Stimulated activated CD4-positive, alpha-beta T cell treated with anti-CD3 and anti-CD28 coated beads, Interleukin-2, amount 100 ng/mL, for 48 hours (primary cell): Measurements from ENCODE around the gene BAIAP2.

ENCODE experiments used
- DNase-seq, 2 donors: peaks; one replicate each; pipeline ENCODE4 v3.0.0-alpha.2; 2020

The BAIAP2 gene

DNA sequence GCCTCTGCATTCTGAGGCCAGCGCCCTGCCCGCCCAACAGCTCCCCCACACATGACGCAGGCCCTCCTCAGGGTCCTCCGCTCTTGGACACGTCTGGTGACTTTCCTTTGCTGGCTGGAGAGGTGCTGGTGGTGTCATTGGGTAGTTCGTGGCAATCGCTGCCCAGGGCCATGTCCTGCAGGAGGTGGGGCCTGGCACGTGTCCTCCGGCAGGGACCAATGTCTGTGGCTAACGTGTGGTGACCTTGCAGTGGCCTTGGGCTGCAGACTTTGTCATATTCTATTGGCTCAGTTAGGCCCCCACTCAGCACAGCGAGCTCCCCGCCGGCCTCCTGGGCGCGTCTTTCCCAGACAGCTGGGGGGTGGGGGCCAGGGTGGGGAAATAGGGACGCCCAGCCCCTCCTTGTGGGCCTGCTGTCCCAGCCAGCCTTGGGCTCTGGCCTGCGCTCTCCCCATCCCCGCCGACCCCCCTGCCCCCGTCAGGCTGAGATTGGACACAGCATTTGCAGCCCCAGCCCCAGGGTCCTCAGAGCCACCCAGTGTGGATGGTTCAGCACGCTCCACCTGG lies 78.3 kb downstream of the BAIAP2 start:
- no peak for DNase-seq

DNA sequence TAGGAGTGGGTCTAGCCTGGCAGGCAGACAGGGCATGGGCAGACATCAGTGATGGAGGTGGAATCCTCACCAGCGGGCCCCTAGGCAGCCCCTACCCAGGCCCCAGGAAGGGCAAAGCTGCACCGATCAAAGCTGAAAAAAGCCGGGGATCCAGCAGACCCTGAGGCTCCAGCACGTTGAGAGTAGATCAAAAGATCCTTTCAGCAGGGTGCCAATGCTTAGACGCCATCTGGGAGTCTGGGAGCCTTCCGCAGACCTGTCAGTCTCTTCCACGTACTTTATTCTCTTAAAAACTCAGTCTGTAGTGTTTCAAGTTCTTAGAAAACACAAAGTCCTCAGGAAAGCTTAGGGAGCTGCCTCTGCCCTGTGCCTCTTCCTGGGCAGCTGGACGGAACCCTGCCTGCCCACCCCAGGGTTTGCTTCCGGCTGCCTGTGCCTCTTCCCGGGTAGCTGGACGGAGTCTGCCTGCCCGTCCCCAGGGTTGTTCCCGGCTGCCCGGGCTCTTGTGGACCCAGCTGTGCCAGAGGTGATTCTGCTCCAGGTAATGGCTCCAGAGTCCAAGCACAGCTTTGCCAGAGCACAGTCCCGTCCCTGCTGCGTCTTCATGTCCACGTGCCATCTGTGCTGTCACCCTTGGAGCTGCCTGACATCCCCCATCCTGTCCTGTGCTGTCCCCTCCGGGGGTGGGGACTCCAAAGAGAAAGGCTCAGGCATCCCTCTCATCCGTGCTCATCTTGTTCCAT lies 79.6 kb downstream of the BAIAP2 start:
- no peak for DNase-seq

DNA sequence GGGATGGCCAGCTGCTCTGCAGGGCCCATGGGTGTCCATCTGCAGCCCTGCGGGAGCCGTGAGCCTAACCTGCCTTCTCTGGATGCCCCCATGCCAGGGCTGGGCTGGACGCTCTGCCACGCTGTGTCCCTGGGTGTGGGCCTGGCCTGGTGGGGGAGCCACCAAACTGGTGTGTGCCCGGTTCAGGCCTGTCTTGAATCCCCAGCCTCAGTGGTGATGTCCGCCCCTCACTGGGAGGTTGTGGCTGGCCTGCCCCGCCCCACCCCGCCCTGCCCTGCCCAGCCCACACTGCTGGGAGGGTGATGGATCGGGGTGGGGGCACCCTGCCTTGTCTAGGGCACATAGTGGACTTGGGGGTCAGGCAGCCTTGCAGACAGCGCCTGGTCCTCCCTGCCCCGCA lies 80.3 kb downstream of the BAIAP2 start:
- no peak for DNase-seq

DNA sequence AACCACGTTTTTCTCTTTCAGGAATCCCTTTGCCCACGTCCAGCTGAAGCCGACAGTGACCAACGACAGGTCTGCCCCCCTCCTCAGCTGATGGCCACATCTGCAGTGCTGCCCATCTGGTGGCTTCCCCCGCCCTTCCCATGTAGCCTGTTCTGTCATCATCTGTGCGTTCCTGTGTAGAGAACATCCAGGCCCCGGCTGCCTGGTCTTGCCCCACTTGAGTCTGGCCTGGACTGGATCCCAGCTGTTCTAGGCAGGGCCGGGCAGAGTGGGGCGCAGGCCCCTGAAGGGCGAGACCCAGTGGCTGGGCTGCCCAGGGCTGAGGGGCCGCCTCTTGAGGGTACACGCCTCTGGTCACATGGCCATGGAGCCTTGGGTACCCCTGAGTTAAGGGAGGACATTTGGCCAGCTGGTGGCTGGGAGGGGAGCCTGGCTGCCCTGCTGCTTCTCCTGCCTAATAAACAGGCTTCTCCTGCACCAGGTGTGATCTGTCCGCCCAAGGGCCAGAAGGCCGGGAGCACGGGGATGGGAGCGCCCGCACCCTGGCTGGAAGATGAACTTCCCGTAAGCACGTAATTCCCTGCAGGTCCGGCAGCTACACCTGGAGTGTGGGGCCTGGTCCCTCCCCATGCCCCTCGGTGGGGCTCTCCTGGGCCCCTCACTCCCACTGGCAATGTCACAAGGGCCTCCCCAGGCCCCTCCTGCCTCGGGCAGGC lies 81.0 kb downstream of the BAIAP2 start:
- DNase-seq = no peak

DNA sequence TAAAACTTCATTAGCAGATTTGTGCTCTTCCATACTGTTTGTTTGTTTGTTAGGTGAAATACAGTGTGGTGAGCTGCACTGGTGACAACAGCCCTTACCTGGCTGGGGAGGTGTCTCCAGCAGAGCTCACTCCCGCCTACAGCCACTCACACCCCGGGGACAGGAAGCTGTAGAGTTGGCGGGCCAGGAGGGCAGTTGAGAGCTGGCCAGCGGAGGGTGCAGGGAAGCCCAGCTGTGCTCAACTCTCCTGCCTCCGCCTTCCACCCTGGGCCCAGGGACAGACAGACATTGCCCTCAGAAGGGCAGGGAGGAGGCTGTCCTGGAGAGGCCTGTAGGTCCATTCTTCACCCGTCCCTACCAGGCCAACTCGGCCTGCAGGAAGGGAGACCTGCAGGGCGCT lies 81.8 kb downstream of the BAIAP2 start:
- DNase-seq = no peak

DNA sequence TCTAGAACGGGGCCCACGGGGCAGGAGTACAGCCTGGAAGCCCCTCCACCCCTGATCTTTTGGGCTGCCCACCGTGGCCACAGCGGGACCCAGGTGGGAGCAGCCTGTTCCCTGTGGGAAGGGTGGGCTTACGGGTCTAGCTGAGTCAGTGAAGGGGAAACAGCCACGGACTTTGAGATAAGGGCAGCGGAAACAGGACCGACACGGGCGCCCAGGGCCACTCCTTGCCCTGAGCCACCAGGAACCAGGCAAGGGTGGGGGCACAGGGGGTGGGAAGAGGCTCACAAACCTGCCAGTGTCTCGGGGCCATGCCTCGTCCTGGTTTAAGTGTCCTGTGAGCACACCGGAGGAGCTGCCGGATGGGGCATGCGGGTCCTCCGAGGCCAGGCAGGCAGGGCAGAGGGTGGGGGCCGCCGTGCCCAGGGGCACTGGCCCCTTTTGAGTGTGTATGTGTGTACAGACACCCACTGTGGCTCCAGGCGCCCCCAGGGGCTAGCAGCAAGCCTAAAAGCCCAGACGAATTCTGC lies 82.8 kb downstream of the BAIAP2 start:
- DNase-seq = no peak

DNA sequence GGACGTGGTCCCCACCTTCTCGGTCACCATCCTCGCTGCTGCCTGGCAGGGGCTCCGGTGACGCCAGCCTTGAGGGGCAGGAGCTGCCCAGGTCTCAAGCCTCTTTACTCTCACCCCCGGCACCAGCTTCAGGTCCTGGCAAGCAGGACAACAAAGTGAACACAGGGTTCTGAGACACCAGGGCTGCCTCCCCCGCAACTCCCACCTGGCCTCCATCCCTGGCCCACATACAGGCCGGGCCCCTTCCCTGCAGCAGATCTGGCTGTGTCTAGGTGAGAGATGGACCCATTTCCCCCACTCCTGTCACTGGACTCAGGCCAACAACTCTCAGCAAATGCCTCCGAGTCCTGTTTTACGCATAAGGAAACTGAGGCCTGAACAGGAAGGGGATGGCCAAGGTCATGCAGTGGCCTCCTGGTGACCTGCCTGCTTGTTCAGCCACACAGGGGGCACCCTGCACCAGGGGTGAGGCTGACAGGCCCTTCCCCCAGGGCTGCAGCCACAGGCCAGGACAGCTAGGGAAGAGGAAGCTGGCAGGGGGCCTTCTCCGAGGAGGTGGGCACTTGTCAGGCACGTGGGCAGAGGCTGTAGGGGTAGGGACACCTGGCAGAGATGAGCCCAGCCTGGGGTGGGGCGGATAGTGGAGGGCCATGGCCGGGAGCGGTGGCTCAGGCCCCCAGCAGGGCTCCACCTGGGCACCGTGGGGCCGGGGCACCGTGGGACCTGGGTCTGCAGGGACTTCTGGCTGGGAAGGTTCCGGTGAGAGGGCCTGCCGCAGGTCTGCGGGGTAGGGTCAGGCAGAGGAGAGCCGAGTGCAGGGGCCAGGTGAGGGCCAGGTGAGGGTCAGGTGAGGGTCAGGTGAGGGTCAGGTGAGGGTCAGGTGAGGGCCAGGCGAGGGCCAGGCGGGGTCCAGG lies 83.6 kb downstream of the BAIAP2 start:
- no peak for DNase-seq

DNA sequence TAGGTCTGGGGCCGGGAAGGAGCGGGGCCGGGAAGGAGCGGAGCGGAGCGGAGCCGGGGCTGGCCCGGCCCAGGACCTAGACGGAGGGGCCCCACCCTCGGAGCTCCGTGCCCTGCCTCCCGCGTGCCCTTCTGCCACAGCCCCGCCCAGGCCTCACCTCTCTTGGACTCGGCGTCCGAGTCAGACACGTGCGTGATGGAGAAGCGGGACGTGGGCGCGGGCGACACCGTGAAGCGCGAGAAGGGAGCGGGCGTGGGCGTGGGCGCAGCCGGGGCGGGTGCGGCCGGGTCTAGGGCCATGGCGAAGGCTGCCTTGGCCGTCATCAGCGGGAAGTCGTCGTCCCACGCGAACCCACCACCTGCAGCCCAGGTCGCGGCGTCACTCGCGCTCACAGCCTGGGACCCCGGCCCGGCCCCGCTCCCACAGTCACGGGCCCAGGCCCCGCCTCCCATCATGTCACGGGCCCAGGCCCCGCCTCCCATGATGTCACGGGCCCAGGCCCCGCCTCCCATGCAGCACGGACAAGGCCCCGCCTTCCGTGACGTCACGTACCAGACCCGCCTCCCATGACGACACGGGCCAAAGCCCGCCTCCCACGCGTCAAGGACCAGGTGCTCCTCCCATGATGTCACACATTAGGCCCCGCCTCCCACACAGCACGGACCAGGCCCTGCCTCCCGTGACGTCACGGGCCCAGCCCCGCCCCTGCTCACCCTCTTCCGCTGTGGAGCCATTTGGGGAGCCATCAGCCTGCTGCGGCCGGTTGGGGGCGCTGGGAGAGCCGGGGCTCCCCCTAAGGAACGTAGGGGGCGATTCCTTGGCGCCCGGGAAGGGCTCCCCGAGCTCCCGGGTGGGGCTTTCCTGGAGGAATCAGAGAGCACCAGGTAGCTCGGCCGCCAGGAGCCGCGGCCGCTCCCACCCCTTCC lies 84.5 kb downstream of the BAIAP2 start:
- DNase-seq = peak; percentile 81 to 88

DNA sequence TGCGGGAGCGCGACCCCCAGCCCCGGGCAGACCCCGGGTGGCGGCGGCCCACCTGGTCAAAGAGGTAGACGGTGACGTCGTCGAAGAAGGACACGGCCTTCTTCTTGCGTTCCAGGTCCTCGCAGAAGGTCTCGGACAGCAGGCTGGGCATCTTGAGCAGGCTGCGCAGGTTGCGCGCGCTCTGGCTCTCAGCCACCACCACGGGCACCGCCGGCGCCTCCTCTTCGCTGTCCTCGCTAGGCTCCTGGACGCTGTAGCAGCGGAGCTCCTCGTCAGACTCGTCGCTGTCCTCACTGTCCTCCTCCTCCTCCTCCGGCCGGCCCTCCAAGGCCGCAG lies 85.2 kb downstream of the BAIAP2 start:
- DNase-seq = no peak

DNA sequence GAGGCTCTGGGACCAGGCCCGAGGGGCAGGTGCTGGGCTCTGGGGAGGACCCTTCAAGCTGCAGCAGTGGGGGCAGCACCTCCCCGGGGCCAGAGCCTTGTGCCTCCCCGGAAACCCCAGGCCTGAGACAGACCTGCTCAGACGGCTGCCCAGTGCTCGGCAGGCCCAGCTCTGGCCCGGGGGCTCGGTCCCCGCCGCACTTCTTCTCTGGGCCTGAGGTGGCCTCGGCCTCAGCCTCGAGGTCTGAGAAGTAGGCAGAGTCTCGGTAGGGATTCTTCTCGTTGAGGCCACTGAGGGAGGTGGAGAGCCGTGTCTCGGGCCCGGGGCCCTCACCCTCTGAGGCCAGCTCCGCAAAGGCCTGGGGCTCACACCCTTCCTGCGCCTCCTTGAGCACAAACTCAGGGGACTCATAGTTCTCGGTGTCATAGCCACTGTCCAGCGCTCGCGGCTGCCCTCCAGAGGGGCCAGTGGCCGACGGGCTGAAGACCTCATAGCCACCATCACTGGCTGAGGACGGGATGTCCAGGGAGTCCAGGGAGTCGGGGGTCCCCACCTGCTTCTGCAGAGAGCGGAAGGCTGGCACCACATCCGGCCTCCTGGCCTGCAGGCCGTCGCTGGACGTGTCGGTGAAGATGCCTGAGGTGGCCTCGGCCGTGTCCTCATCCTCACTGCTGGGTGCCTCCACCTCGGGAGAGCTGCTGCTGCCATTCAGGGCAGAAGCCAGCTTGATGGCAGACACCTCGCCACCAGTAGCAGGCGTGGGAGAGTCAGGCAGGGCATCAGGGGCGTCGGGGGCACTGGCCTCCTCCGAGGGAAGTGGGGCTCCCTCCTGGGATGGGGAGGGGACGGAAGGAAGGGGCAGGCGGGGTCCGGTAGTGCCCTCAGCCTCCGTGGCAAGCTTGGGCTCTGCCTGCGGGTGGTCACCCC lies 86.0 kb downstream of the BAIAP2 start:
- DNase-seq = no peak

DNA sequence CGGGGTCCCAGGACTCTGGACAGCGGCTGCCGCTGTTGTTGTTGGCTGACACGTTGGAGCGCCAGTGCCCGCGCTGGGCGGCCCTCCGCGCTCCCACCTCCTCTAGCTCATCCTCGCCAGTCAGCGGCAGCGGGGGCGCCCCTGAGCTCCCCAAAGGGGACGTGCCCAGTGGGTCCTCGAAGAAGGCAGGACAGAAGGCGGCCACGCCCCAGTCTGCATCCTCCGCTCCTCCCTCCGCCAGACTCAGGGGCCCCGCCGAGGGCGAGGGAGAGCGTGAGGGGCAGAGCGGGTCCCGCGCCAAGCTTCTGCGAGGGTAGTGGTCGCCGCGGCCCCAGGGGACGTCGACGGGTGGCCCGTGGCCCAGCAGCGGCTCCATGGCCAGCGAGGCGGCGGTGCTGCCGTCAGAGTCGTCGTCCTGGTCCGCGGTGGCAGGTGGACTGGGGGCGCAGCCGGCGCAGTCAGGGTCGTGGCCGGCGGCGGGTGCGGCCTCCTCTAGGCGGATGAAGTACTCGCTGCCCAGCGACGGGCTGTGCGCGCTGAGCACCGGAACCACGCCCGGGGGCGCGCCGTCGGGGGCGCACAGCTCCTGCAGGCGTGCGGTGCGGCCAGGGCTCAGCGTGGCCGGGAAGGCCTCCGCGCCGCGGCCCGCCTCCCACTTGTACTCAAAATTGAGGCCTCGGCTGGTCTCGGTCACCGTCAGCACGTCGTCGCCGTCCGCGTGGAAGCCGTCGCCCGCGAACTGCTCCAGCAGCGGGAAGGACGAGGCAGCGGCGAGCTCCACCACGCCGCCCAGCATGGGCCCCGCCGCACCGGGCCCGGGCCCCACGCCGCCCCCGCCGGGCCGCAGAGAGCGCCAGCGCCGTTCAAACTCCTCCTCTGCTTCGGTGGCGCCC lies 87.1 kb downstream of the BAIAP2 start:
- DNase-seq = no peak

DNA sequence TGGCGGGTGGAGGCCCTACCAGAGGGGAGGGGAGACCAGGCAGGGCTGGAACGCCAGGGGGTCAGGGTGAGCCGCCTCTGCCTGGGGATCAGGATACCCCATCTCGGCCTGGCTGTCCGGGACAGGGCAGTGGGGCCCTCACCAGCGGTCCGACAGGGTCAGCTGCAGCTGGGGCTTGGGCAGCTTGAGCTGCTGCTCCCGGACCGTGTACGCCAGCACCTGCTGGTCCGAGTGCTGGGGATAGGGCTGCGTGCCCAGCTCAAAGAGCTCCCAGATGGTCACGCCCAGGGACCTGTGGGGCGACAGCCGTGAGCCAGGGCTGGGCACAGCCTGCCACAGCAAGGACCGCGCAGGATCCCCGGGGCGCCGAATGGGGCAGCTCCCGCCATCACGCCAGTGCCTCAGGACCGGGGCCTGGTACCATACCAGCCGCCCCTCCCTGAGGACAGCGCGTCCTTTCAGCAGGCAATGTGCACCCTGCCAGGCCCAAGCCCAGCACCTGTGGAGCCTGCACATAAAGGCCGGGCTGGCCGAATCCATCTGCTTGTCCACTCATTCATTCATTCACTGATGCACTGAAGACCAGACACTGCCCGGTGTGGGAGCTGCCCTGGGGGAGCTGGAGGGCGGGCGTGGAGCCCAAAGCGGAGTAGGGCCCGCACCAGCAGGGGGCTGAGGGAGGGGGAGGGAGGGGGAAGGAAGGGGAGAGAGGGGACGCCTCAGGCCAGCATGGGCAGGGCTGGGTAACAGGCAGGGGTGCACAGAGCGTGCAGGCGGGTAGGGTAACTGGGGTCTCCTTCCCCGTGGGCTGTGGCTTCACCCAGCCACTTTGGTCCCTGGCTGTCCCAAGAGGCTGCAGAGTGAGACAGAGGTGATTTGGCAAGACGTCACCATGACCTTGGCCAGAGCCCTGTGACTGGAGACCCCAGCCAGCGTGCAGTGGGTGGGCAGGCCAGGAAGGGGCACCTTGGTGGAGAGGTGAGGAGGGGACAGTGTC lies 88.4 kb downstream of the BAIAP2 start:
- DNase-seq = no peak

DNA sequence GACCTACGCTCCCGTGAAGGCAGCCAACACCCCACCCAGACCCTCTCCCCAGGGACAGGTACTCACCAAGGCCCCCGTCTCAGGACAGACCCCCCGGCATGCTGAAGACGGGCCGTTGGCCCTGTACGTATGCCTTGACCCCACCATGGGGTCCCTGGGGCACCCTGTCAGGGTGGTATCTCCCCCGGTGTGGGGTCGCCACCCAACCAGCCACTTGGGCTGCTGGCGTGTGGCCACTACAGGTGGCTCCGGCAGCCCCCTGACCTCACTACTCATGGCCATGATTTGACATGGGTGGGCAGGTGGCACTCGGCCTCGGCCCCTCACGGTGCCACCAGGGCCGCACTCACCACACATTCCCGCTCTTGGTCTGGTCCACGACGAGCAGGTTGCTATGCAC lies 89.4 kb downstream of the BAIAP2 start:
- DNase-seq = no peak

DNA sequence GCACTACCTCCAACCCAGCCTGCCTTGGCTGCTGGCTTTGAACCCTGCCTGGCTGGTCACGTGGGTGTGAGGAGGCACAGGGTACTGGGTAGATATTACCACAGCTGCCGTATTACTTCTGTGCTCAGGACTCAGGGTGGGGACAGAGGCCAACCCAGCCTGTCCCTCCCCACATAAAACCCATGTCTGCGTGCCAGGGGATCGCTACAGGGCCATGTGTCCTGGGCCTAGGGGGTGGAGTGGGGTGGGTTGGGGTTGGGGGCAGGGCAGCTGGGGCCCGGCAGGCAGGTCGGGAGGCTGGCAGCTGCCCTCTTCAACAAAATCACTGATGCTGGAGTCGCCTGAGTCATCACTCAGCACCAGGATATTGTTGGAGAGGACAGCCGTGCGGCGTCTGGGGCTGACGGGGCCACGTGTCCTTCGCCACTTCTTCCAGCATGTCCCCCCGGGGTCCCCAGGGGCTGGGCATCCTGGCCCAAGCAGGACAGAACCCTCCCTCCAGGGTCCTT lies 90.7 kb downstream of the BAIAP2 start:
- DNase-seq = no peak

DNA sequence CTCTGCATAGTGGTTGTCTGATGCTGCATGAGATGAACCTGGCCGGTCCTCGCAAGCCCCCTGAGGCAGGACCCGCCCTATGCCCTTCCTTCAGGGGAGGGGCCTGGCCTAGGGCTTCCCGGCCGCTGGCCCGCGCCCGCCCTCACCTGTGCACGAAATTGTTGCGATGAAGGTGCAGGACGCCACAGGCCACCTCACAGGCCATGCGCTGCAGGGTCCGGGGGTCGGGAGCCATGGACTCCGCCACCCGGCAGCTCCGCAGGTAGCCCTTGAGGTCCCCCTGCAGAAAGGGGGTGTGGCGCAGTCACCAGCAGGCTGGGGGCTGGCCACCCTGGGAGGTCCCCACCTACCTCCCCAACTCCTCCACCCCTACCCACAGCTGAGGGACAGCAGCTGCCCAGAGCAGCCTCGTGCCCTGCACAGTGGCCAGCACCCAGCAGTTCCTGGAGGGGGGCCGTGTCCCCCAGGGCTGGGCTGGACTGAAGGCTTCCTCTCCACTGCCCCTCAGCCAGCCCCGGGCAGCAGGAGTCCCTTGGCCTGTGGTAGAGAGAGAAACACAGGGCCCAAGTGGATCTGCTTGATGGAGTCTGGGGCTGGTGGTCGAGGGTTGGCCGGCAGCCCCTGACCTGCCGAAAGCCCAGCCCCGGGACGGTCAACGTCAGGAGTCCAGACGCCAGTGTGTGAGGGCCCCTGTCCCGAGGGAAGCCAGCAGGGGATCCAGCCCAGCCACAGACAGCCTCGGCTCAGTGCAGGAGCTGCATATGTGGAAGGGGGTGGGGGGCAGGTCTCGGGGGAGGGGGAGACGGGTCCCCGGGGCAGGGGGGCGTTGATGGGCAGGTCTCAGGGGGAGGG lies 91.6 kb downstream of the BAIAP2 start:
- DNase-seq = no peak

DNA sequence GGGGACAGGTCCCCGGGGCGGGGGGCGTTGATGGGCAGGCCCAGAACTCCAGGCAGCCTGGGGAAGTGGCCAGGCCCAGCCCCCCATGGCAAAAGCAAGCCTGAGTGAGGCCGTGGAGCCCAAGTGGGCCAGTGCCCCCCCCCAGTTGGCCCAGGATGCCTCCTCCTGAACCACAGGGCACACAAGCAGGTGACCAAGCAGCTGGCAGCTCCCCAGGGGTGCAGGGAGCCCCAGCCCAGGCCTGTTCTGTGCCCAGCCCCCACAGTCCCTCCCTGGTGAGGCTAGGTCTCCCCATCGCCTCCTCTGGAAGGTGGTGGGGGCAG lies 92.1 kb downstream of the BAIAP2 start:
- no peak for DNase-seq

DNA sequence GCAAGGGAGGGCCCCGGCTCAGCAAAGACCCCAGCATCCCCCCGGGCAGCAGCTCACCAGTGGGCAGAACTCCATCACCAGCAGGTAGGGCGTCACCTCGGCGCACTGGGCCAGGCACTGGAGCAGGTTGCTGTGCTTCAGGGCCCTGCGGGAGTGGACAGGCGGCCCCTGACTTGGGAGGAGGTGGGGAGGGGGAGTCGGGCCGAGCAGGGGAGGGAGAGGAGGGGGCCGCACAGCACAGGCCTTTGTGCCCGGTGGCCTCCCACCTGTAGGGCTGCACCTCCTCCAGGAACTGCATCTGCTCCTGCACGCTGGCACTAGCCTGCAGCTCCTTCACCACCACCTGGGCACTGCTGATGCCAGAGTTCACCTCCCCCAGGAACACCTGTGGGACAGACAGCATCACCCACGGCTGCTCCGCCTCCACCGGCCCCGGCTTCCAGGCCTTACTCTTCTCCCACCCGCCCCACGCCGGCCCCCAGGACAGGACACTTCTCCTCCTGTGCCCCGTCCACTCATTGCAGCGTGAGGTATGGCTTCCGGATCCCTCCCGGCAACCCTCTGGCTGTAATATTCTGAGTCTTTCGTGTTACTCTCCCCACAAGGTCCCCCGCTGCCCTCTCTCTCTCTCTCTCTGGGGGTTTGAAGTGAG lies 92.7 kb downstream of the BAIAP2 start:
- no peak for DNase-seq
